ENCODE measurements around the gene TPH2. TPM values are rescaled to one million over a fixed set of nuclear protein-coding genes. Genes with fewer than 3 reads are reported as not detected.

TPH2 gene
- polyA plus RNA-seq, 3 donors, result not detected

GRCh38 chr12:71973687-71974086, 35.0 kb downstream of the TPH2 start:
- TF ChIP-seq, protein P1, sequence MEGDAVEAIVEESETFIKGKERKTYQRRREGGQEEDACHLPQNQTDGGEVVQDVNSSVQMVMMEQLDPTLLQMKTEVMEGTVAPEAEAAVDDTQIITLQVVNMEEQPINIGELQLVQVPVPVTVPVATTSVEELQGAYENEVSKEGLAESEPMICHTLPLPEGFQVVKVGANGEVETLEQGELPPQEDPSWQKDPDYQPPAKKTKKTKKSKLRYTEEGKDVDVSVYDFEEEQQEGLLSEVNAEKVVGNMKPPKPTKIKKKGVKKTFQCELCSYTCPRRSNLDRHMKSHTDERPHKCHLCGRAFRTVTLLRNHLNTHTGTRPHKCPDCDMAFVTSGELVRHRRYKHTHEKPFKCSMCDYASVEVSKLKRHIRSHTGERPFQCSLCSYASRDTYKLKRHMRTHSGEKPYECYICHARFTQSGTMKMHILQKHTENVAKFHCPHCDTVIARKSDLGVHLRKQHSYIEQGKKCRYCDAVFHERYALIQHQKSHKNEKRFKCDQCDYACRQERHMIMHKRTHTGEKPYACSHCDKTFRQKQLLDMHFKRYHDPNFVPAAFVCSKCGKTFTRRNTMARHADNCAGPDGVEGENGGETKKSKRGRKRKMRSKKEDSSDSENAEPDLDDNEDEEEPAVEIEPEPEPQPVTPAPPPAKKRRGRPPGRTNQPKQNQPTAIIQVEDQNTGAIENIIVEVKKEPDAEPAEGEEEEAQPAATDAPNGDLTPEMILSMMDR (IDR thresholded peaks at IDR 0.05), result no peak
- no peaks in the 10 kb centered on the region for H3K9me3 ChIP-seq (replicated peaks in 1 of 2; ENCODE audit: control insufficient read depth in 1 of 2, insufficient read depth in 1 of 2, low read length in 2 of 2)
- H3K36me3 ChIP-seq (replicated peaks in 1 of 2; ENCODE audit: control insufficient read depth in 1 of 2, insufficient read depth in 2 of 2, low read length in 2 of 2), result no peaks in the 10 kb centered on the region
- intact Hi-C loops (cut with micrococcal nuclease), result no loop called here
- no peak overlapping the region for H2AFZ ChIP-seq (ENCODE audit: insufficient read depth, low read depth, low read length, poor library complexity, severe bottlenecking)
- H3K79me2 ChIP-seq (ENCODE audit: insufficient read depth, low read length), result no peaks in the 10 kb centered on the region
- WGBS (ENCODE audit: insufficient coverage), result no CpG with 5 or more reads among the region's 4 CpGs
- H3K4me2 ChIP-seq (replicated peaks; ENCODE audit: extremely low read depth, low read length, poor library complexity, severe bottlenecking), result no peak overlapping the region
- no peak overlapping the region for H3K9ac ChIP-seq (ENCODE audit: insufficient read depth, low read length, poor library complexity, severe bottlenecking)
- H3K4me1 ChIP-seq (ENCODE audit: control insufficient read depth in 1 of 2, insufficient read depth in 2 of 2, low read length in 2 of 2), result no peaks in the 10 kb centered on the region
- H3K27me3 ChIP-seq (ENCODE audit: control insufficient read depth in 2 of 2, insufficient read depth in 2 of 2, low read length in 2 of 2), result no peaks in the 10 kb centered on the region
- H3K4me3 Mint-ChIP-seq, result no peak overlapping the region
- H3K27ac ChIP-seq (ENCODE audit: low read depth in 1 of 2, low read length in 2 of 2), result no peak overlapping the region
- H3K4me1 Mint-ChIP-seq, result no peaks in the 10 kb centered on the region
- H3K4me3 ChIP-seq (replicated peaks in 1 of 3; ENCODE audit: low read depth in 2 of 3, low read length in 3 of 3), result no peak overlapping the region
- no peak for DNase-seq
- H3K9me3 Mint-ChIP-seq, result peaks cover 0 to 3% (median 0%) of the 10 kb centered on the region in 7 donors
- peaks cover 2 to 5% (median 3%) of the 10 kb centered on the region in 3 donors for H3K27me3 Mint-ChIP-seq (ENCODE audit: low read depth in 3 of 3)
- no peaks in the 10 kb centered on the region for H4K20me1 ChIP-seq (ENCODE audit: insufficient read depth, low read length)
- no peak overlapping the region for H3K27ac Mint-ChIP-seq
- no peaks in the 10 kb centered on the region for H3K36me3 Mint-ChIP-seq

DNA sequence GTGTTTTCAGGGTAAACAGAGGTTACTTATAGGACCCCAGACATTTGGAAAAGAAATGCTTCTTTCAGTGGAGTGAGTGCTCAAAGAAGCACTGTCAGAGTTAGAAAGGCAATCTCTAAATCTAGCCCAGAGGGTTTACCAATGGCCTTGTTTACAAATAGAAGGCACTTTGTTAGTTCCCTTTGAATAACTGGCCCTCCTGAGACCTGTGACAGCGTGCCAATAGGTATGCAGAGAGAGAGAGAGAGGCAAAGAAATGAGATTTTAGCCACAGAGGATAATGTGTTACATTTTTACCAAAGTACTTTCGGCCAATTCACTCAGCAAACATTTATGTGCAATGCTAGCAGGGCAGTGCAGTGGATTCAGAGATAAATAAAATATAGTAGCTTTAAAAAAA, 41.9 kb downstream of the TPH2 start:
- no peak overlapping the region for H2AFZ ChIP-seq (ENCODE audit: insufficient read depth, low read depth, low read length, poor library complexity, severe bottlenecking)
- no peaks in the 10 kb centered on the region for H3K36me3 Mint-ChIP-seq
- H4K20me1 ChIP-seq (ENCODE audit: insufficient read depth, low read length), result no peaks in the 10 kb centered on the region
- H3K27me3 Mint-ChIP-seq (ENCODE audit: low read depth in 3 of 3), result peaks cover 0 to 2% (median 2%) of the 10 kb centered on the region in 3 donors
- DNase-seq, result no peak
- intact Hi-C loops (cut with micrococcal nuclease), result no loop called here
- H3K27ac ChIP-seq (ENCODE audit: low read depth in 1 of 2, low read length in 2 of 2), result no peak overlapping the region
- no peaks in the 10 kb centered on the region for H3K79me2 ChIP-seq (ENCODE audit: insufficient read depth, low read length)
- no peaks in the 10 kb centered on the region for H3K4me1 Mint-ChIP-seq
- no peaks in the 10 kb centered on the region for H3K27me3 ChIP-seq (ENCODE audit: control insufficient read depth in 2 of 2, insufficient read depth in 2 of 2, low read length in 2 of 2)
- no peaks in the 10 kb centered on the region for H3K36me3 ChIP-seq (replicated peaks in 1 of 2; ENCODE audit: control insufficient read depth in 1 of 2, insufficient read depth in 2 of 2, low read length in 2 of 2)
- peaks cover 0 to 2% (median 0%) of the 10 kb centered on the region in 7 donors for H3K9me3 Mint-ChIP-seq
- no peak overlapping the region for H3K4me3 Mint-ChIP-seq
- H3K4me1 ChIP-seq (ENCODE audit: control insufficient read depth in 1 of 2, insufficient read depth in 2 of 2, low read length in 2 of 2), result no peaks in the 10 kb centered on the region
- H3K9ac ChIP-seq (ENCODE audit: insufficient read depth, low read length, poor library complexity, severe bottlenecking), result no peak overlapping the region
- H3K9me3 ChIP-seq (replicated peaks in 1 of 2; ENCODE audit: control insufficient read depth in 1 of 2, insufficient read depth in 1 of 2, low read length in 2 of 2), result no peaks in the 10 kb centered on the region
- H3K4me2 ChIP-seq (replicated peaks; ENCODE audit: extremely low read depth, low read length, poor library complexity, severe bottlenecking), result no peak overlapping the region
- H3K4me3 ChIP-seq (replicated peaks in 1 of 3; ENCODE audit: low read depth in 2 of 3, low read length in 3 of 3), result no peak overlapping the region
- 67% methylated on average over 1 of the region's 2 CpGs for WGBS (ENCODE audit: insufficient coverage)
- no peak overlapping the region for H3K27ac Mint-ChIP-seq
- TF ChIP-seq, protein P1 (IDR thresholded peaks at IDR 0.05), result no peak

Data from CD14-positive monocyte (primary cell).